ENCODE measurements around the gene TPH1.

Gene TPH1

GRCh38 chr11:18036456-18036855 is 9.6 kb downstream of the TPH1 start:
- Histone ChIP-seq H3K36me3 (ENCODE audit: control insufficient read depth in 1 of 2, insufficient read depth in 2 of 2, low read length in 2 of 2) (no peaks in the 10 kb centered on the region), H3K4me1 (ENCODE audit: control insufficient read depth in 1 of 2, insufficient read depth in 2 of 2, low read length in 2 of 2) (no peaks in the 10 kb centered on the region), H3K27ac (ENCODE audit: low read depth, low read length) (no peak overlapping the region), H3K4me3 (ENCODE audit: low read depth in 1 of 2, low read length in 2 of 2) (no peak overlapping the region), H3K27me3 (ENCODE audit: control insufficient read depth in 1 of 2, insufficient read depth in 2 of 2, low read length in 2 of 2) (no peaks in the 10 kb centered on the region), H3K9me3 (ENCODE audit: control insufficient read depth in 1 of 2, low read length in 2 of 2) (no peaks in the 10 kb centered on the region), H3K9ac (ENCODE audit: low read depth in 1 of 2, low read length in 2 of 2) (no peak overlapping the region)

DNA sequence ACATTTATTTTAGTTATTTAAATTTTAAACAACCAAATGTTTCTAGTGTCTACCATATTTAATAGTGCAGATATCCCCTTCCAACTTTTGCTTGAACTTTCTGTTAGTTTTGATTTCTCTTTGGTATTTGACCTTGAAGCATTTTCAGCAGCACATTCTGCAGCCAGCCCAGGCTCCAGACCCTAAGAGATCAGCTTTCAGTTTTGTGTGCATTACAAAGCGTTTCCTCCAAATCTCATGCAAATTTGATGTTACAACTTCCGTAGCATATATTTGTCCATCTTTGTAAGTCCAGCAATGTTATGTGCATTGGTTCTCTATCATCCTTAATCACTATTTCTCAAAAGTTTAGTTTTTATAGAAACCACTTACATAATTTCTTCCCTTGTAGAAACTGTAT is 18.6 kb downstream of the TPH1 start:
- Histone ChIP-seq H3K9ac (ENCODE audit: low read depth in 1 of 2, low read length in 2 of 2) (no peak overlapping the region), H3K4me3 (ENCODE audit: low read depth in 1 of 2, low read length in 2 of 2) (no peak overlapping the region), H3K27me3 (ENCODE audit: control insufficient read depth in 1 of 2, insufficient read depth in 2 of 2, low read length in 2 of 2) (no peaks in the 10 kb centered on the region)

GRCh38 chr11:18022419-18022818 is 23.6 kb downstream of the TPH1 start:
- no peak overlapping the region for H3K27ac ChIP-seq (ENCODE audit: low read depth, low read length)
- no peaks in the 10 kb centered on the region for H3K4me1 ChIP-seq (ENCODE audit: control insufficient read depth in 1 of 2, insufficient read depth in 2 of 2, low read length in 2 of 2)
- H3K9ac ChIP-seq (ENCODE audit: low read depth in 1 of 2, low read length in 2 of 2): no peak overlapping the region
- H3K27me3 ChIP-seq (ENCODE audit: control insufficient read depth in 1 of 2, insufficient read depth in 2 of 2, low read length in 2 of 2): no peaks in the 10 kb centered on the region
- H3K4me3 ChIP-seq (ENCODE audit: low read depth in 1 of 2, low read length in 2 of 2): no peak overlapping the region
- no peaks in the 10 kb centered on the region for H3K36me3 ChIP-seq (ENCODE audit: control insufficient read depth in 1 of 2, insufficient read depth in 2 of 2, low read length in 2 of 2)
- no peaks in the 10 kb centered on the region for H3K9me3 ChIP-seq (ENCODE audit: control insufficient read depth in 1 of 2, low read length in 2 of 2)

More for the DNA sequence above, 18.6 kb downstream of the TPH1 start:
- Histone ChIP-seq H3K36me3 (ENCODE audit: control insufficient read depth in 1 of 2, insufficient read depth in 2 of 2, low read length in 2 of 2) (no peaks in the 10 kb centered on the region), H3K27ac (ENCODE audit: low read depth, low read length) (no peak overlapping the region), H3K9me3 (ENCODE audit: control insufficient read depth in 1 of 2, low read length in 2 of 2) (no peaks in the 10 kb centered on the region), H3K4me1 (ENCODE audit: control insufficient read depth in 1 of 2, insufficient read depth in 2 of 2, low read length in 2 of 2) (no peaks in the 10 kb centered on the region)

DNA sequence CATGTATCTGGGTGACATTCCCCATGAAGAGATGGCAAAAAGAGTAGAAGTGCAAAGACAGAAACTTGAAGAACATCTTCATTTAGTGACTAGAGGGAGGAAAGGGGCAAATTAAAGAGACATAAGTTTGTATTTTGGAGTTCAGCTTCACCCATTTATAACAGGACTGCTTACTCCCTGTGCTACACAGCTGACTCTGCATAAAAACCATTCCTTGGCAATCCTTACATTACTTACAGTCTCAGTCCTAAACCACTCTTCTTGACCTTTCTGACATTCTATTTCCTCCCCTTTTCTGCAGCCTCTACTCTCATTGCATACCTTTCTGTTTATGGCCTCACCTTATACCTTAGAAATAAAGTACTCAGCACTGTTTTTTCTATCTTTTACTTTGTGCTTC is 26.4 kb downstream of the TPH1 start:
- Histone ChIP-seq H3K9me3 (ENCODE audit: control insufficient read depth in 1 of 2, low read length in 2 of 2) (no peaks in the 10 kb centered on the region), H3K4me3 (ENCODE audit: low read depth in 1 of 2, low read length in 2 of 2) (no peak overlapping the region), H3K27ac (ENCODE audit: low read depth, low read length) (no peak overlapping the region)

GRCh38 chr11:18016789-18017188 is 29.3 kb downstream of the TPH1 start:
- Histone ChIP-seq H3K4me3 (ENCODE audit: low read depth in 1 of 2, low read length in 2 of 2) (no peak overlapping the region), H3K9ac (ENCODE audit: low read depth in 1 of 2, low read length in 2 of 2) (no peak overlapping the region), H3K27me3 (ENCODE audit: control insufficient read depth in 1 of 2, insufficient read depth in 2 of 2, low read length in 2 of 2) (peaks cover 0 to 6% of the 10 kb centered on the region in 2 donors), H3K27ac (ENCODE audit: low read depth, low read length) (no peak overlapping the region), H3K4me1 (ENCODE audit: control insufficient read depth in 1 of 2, insufficient read depth in 2 of 2, low read length in 2 of 2) (peaks cover 5 to 13% of the 10 kb centered on the region in 2 donors), H3K9me3 (ENCODE audit: control insufficient read depth in 1 of 2, low read length in 2 of 2) (no peaks in the 10 kb centered on the region), H3K36me3 (ENCODE audit: control insufficient read depth in 1 of 2, insufficient read depth in 2 of 2, low read length in 2 of 2) (no peaks in the 10 kb centered on the region)

More for the DNA sequence above, 26.4 kb downstream of the TPH1 start:
- Histone ChIP-seq H3K4me1 (ENCODE audit: control insufficient read depth in 1 of 2, insufficient read depth in 2 of 2, low read length in 2 of 2) (no peaks in the 10 kb centered on the region), H3K9ac (ENCODE audit: low read depth in 1 of 2, low read length in 2 of 2) (no peak overlapping the region), H3K27me3 (ENCODE audit: control insufficient read depth in 1 of 2, insufficient read depth in 2 of 2, low read length in 2 of 2) (peaks cover 0 to 4% of the 10 kb centered on the region in 2 donors), H3K36me3 (ENCODE audit: control insufficient read depth in 1 of 2, insufficient read depth in 2 of 2, low read length in 2 of 2) (no peaks in the 10 kb centered on the region)

GRCh38 chr11:18014876-18015275 is 31.2 kb downstream of the TPH1 start:
- peaks cover 5 to 13% of the 10 kb centered on the region in 2 donors for H3K4me1 ChIP-seq (ENCODE audit: control insufficient read depth in 1 of 2, insufficient read depth in 2 of 2, low read length in 2 of 2)
- H3K9ac ChIP-seq (ENCODE audit: low read depth in 1 of 2, low read length in 2 of 2): no peak overlapping the region
- no peak overlapping the region for H3K4me3 ChIP-seq (ENCODE audit: low read depth in 1 of 2, low read length in 2 of 2)
- no peaks in the 10 kb centered on the region for H3K9me3 ChIP-seq (ENCODE audit: control insufficient read depth in 1 of 2, low read length in 2 of 2)
- no peaks in the 10 kb centered on the region for H3K36me3 ChIP-seq (ENCODE audit: control insufficient read depth in 1 of 2, insufficient read depth in 2 of 2, low read length in 2 of 2)
- no peak overlapping the region for H3K27ac ChIP-seq (ENCODE audit: low read depth, low read length)
- H3K27me3 ChIP-seq (ENCODE audit: control insufficient read depth in 1 of 2, insufficient read depth in 2 of 2, low read length in 2 of 2): peaks cover 0 to 6% of the 10 kb centered on the region in 2 donors

DNA sequence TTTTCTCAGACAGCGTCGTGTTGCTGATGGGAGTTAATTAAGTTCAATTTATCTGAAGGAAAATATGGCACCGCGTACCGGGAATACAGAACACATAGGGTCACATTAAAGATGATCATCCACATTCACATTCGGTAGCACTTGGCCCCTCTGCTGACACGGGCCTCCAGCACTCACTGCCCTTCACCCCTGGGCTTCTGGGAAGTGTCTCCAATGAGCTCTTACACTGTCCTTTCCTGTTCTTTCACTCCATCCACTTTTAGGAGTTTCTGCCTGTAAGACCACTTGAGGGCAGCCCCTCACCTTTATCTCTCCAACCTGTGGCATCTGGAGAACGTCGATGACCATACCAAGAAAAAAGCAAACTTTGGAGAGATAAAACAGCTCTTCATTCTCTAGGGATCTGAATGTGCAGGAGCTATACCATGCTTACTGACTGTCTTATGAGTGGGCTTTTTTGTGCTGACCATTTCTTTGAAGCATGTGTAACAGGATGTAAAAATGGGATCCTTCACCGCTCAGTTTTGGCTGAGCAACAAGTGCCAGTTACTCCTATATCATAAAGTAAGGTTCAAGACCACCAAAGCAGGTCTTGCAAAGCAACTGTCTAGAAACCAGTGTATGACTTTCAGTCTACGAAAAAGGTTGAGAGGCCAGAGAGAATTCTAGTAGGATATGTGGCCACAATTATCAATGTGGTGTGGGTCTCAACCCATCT is 32.1 kb downstream of the TPH1 start:
- Histone ChIP-seq H3K27ac (ENCODE audit: low read depth, low read length) (no peak overlapping the region), H3K36me3 (ENCODE audit: control insufficient read depth in 1 of 2, insufficient read depth in 2 of 2, low read length in 2 of 2) (no peaks in the 10 kb centered on the region), H3K9ac (ENCODE audit: low read depth in 1 of 2, low read length in 2 of 2) (peak overlapping the region; percentile 80 to 85), H3K4me1 (ENCODE audit: control insufficient read depth in 1 of 2, insufficient read depth in 2 of 2, low read length in 2 of 2) (peaks cover 5 to 13% of the 10 kb centered on the region in 2 donors), H3K27me3 (ENCODE audit: control insufficient read depth in 1 of 2, insufficient read depth in 2 of 2, low read length in 2 of 2) (peaks cover 0 to 6% of the 10 kb centered on the region in 2 donors), H3K9me3 (ENCODE audit: control insufficient read depth in 1 of 2, low read length in 2 of 2) (no peaks in the 10 kb centered on the region), H3K4me3 (ENCODE audit: low read depth in 1 of 2, low read length in 2 of 2) (peak overlapping the region; percentile 90 to 94)

- H3K27me3 ChIP-seq (ENCODE audit: control insufficient read depth in 1 of 2, insufficient read depth in 2 of 2, low read length in 2 of 2): peaks cover 0 to 6% of the 10 kb centered on the region in 2 donors
- peak within 1 kb of the TSS; percentile 46 for H3K27ac ChIP-seq (ENCODE audit: low read depth, low read length)
- no peaks in the 10 kb centered on the region for H3K9me3 ChIP-seq (ENCODE audit: control insufficient read depth in 1 of 2, low read length in 2 of 2)
- no peaks in the 10 kb centered on the region for H3K36me3 ChIP-seq (ENCODE audit: control insufficient read depth in 1 of 2, insufficient read depth in 2 of 2, low read length in 2 of 2)
- H3K4me3 ChIP-seq (ENCODE audit: low read depth in 1 of 2, low read length in 2 of 2): peak within 1 kb of the TSS; percentile 90 to 94
- peak within 1 kb of the TSS; percentile 80 to 85 for H3K9ac ChIP-seq (ENCODE audit: low read depth in 1 of 2, low read length in 2 of 2)
- peaks cover 5 to 13% of the 10 kb centered on the region in 2 donors for H3K4me1 ChIP-seq (ENCODE audit: control insufficient read depth in 1 of 2, insufficient read depth in 2 of 2, low read length in 2 of 2)
These were observed 32.9 kb downstream of the TPH1 start, which contains the start of gene SERGEF for GRCh38 chr11:18012906-18013781. Gene SERGEF, minus strand, starts transcription at chr11:18013047. Its CDS starts 37 bp downstream, at chr11:18013010.

- Histone ChIP-seq H3K9ac (ENCODE audit: low read depth in 1 of 2, low read length in 2 of 2) (peak overlapping the region; percentile 49 to 83), H3K9me3 (ENCODE audit: control insufficient read depth in 1 of 2, low read length in 2 of 2) (no peaks in the 10 kb centered on the region), H3K27ac (ENCODE audit: low read depth, low read length) (peak overlapping the region; percentile 46), H3K27me3 (ENCODE audit: control insufficient read depth in 1 of 2, insufficient read depth in 2 of 2, low read length in 2 of 2) (peaks cover 0 to 6% of the 10 kb centered on the region in 2 donors), H3K4me3 (ENCODE audit: low read depth in 1 of 2, low read length in 2 of 2) (peak overlapping the region; percentile 86 to 94), H3K4me1 (ENCODE audit: control insufficient read depth in 1 of 2, insufficient read depth in 2 of 2, low read length in 2 of 2) (peaks cover 5 to 13% of the 10 kb centered on the region in 2 donors), H3K36me3 (ENCODE audit: control insufficient read depth in 1 of 2, insufficient read depth in 2 of 2, low read length in 2 of 2) (no peaks in the 10 kb centered on the region)
These were observed 33.8 kb downstream of the TPH1 start for GRCh38 chr11:18012122-18012905.

Measured in duodenal mucosa (tissue), 2 donors.